Measurements from ENCODE around the gene PLA2R1.

Gene PLA2R1

DNA sequence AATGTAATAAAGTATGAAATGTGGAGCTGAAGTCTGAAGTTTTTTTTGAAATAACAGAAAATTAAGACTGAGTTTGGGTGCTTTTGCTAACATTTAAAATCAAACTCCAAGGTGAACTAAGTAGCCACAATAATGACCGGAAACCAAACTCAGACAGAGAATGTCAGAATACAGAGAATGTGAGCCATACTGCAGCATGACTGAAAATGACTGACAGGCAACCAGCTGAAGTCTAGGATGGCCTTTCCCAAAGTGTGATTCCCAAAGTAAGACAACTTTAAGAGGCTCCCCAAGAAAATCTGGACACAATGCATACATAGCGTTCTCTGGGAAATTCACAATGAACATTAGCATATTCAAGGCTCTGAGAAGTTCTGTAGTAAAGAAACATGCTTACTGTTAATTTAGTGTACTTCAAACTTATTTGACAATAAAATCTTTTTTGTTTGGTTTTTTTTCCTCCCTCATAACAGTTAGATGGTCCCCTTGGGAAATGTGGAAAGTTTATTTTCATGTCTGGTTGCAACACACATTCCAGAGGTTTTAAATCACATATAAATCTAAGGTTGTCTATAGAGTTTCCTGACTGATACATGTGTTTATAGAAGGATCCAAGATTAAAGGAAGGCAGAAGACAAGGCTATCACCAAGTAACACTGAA is 28.6 kb downstream of the PLA2R1 start:
- no peak for DNase-seq (ENCODE audit: low read depth in 2 of 2)

DNA sequence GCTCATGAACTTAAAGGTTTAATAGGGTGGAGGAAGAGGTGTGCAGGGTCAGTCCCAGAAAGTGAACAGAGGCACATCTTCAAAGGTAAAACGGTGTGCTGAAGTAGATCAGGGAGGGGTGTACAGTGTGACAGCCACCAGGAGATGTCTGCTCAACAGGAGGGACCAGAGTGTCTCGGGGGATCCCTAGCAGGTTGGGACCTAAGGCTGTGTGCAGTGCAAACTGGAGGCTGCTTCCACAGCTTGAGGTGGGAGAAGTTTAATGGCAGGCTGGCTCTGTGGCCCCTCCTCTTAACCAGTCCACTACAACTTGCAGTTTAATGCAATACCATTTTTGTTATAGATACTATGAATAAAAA is 33.2 kb downstream of the PLA2R1 start:
- no peak for DNase-seq (ENCODE audit: low read depth in 2 of 2)

DNA sequence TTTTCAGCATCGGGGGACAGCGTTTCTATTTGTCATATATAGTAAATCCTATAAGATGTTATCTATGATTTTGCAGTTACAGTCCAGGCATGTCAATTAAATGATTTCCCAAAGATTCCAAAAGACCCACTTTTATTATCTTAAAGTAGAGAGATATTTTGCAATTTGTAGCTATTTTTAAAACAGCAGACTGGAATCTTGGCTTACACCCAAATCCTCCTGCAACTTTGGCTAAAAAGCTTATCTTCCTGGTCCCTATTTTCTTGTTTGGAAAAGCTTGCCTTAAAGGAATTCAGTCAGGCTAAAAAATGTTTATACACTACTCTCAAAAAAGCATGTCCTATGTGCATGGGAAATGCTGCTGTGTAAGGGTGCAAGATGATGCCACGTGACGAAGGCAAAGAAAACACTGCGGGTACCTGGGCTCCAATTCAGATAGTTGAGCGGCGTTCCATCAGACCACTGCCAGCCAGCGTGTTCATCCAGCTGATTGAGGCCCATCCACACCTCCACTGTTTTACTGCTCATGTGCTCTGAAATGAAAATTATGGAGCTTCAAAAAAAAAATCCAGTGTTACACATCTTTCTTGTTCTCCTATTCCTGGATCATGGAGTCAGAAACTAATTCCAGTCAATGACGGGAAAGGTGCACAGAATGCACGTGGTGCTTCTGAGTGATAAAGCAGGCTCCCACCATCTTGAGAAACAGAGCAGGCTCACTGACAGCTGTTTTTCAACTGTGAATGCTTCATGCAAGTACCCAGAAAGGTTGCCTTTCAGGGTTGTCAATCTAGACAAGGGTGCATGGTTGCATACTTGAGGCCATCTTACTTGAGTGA is 33.8 kb downstream of the PLA2R1 start:
- DNase-seq (ENCODE audit: low read depth in 2 of 2), result no peak

DNA sequence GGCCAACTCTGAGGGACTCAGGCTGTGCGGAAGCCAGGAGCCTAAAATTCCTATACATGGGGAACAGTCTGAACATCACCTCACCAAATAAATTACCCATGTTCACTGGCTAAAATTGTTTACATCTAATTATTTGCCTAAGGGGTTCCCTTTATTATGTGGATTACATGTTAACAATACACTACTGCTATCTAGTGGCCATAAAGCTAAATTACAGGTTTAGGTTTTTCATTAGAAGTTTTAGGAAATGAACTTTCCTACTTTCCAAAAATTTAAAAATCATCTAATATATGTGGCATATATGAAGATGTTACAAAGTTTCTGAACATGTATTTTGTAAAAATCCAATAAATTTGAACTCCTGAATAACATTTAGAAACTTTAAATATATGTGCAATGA is 40.3 kb downstream of the PLA2R1 start:
- DNase-seq (ENCODE audit: low read depth in 2 of 2), result no peak

DNA sequence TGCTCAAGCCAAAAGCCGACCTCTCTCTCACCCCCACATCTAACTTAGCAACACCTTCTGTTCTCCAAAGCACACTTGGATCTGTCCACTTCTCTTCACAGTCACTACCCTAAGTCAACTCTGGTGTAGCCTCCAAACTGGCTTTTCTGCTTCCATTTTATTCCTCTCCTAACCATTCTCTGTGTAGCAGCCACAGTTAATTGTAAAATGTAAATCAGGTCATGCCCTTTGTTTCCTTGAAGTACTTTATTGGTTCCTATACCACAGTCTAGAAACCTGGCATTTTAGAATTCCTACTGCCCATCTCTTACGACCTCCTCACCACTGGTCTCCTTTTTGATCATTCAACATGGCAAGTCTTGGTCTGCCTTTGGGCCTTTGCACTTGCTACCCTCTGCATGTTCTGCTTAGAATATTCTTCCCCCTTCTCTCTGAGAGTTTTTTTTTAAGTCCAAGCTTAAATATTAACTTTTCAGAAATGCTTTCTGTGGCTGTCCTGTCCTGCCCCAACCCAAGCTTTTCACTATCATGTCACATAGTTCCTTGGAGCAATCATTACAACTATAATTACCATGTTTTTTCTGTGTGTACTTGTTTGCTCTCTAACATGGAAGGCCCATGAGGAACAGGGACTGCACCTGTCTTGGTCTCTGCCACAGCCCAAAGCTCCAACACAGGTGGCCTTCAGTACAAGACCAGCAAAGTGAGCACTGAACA is 42.9 kb downstream of the PLA2R1 start:
- no peak for DNase-seq (ENCODE audit: low read depth in 2 of 2)

DNA sequence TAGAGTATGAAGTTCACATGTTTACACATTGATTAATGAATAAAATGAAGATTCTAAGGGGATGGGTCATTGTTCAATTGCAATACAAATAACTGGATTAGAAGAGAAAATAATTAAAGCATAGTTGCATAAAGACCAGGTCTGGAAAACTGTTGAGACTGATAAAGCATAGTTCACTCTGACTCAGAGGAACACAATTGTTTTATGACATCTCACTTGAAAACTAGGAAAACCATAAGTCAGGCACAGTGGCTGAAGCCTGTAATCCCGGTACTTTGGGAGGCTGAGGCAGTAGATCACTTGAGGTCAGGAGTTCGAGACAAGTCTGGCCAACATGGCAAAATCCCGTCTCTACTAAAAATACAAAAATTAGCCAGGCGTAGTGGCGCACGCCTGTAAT is 46.7 kb downstream of the PLA2R1 start:
- DNase-seq (ENCODE audit: low read depth in 2 of 2), result no peak

DNA sequence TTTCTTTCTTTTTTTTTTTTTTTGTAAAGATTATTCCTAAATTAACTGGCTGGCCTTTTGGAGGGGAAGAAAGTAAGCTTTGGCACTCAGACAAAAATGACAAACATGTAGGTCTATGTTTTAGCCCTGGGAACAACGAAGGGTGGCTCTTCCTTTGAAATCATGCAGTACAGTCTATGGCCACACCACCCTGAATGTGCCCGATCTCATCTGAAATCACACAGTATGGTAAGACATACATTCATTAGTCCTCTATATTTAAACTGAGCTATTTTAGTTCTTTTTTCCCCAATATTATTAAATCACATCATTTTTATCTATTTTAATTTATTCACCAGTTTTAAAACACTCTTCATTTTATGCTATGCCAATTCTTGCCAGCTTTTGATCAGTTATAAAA is 48.2 kb downstream of the PLA2R1 start:
- DNase-seq (ENCODE audit: low read depth in 2 of 2), result no peak

DNA sequence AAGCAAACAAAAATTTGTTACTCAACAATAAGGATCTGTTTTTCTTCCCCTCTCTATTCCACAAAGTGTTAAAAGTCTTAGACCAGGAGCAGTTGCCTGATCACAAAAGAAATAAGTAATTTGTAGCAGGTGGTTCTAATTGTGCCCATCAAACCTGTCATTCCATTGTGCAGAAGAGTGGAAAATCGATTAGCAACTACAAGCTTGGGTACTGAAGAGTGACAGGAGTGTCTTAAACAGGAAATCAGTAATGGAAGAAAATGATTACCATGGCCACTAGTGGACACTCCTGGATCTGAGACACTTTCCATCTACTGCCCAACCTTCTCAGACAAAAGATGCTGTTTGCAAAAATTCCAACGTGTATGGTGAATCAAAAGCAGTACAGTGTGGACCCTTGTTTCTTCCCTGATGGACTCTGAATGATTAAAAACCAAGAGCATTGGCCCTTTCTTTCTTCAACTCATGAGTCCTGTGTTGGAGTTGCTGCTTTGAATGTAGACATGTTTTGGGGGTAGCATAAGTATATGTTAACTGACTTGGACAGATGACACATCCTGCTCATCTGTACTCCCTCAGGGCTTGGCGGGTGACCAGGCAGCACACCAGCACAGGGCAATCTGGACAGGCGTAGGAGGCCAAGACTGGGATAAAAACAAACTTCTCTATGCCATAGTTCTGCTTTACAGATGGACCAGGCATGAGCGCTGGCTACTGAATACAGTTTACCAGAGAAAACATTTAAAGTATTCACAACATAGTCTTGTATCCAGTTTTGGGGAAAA is 51.9 kb downstream of the PLA2R1 start:
- no peak for DNase-seq (ENCODE audit: low read depth in 2 of 2)

DNA sequence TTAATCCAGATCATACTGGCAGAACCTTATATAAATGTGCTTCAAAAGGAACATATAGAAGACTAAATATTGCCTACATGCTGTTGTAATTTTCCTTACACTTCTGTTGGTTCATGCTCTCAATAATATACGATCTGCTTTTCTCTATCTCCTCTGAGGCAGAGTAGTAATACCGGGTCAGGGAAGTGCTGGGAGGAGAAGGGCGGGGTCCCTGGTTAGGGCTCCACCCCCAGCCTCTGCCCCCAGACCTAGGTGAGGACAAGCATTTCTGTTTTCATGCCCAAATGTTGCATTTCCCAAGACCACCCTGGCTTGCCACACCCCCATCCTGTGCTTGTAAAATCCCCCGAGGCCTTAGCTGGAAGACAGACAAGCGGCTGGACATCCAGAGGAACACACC is 55.3 kb downstream of the PLA2R1 start:
- DNase-seq (ENCODE audit: low read depth in 2 of 2), result no peak

DNA sequence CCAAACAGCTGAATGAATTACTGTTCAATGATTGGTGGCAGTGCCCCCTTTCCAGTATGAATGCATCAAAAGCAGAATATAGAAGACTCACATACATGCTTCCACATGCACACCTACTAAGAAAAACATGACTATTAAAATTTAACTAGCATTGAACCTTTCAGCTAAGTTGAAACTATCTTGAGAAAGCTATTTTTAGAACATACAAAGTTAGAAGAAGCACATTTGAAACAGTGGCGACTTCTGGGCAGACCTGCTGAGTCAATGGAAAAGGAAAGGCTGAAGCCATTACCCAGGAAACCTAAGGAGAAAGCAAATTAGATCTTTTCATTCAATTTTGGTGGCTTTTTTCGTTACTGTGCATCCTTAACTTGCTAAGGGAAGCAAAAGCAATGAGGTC is 55.9 kb downstream of the PLA2R1 start:
- no peak for DNase-seq (ENCODE audit: low read depth in 2 of 2)

DNA sequence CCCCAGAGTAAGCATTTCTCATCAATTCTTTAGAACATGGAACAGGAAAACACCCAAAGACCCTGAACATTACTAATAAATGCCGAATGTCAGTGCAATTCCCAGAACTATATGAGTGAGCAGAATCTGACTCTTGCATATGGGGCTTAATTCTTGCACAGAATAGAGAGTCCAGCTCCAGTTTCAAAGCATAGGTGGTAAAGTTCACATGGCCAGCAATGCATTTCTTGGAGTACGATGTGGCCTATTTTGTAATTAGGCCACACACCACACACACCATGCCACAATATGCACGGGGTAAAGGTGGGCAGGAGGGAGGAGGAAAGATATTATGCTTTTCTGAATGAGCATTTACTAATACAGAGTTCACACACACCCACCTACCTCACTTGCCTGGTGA is 56.5 kb downstream of the PLA2R1 start:
- no peak for DNase-seq (ENCODE audit: low read depth in 2 of 2)

DNA sequence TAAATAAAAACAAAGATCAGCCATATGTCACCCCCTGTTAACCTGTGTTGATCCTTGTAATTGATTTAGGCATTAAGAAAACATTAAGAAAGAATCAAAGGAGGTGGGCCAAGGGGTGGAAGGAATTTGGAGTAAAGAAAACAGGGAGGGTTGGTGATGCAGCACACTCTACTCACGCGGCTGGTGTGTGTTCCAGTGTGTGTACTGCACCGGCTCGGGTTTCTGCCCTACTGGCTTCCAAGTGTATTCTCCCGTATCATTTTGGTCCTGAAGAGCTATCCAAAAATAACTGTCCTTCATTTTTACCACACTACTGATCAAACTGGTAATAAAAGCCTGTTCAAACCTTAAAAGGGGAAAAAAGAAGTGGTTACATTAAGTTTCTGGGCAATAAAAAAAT is 56.9 kb downstream of the PLA2R1 start:
- DNase-seq (ENCODE audit: low read depth in 2 of 2), result no peak

DNA sequence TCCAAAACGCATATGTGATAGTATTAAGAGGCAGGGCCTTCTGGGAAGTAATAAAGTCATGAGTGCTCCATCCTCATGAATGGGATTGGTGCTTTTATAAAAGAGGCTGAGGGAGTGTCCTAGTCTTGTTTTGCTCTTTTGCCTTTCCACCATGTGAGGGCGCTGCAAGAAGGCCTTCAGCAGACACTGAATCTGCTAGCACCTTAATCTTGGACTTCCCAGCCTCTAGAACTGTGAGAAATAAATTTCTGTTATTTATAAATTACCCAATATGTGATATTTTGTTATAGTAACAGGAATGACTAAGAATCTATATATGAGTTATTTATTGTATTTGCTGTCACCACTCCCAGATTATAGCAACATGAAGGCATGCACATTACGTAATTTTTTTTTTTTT is 63.5 kb downstream of the PLA2R1 start:
- DNase-seq (ENCODE audit: low read depth in 2 of 2), result no peak

DNA sequence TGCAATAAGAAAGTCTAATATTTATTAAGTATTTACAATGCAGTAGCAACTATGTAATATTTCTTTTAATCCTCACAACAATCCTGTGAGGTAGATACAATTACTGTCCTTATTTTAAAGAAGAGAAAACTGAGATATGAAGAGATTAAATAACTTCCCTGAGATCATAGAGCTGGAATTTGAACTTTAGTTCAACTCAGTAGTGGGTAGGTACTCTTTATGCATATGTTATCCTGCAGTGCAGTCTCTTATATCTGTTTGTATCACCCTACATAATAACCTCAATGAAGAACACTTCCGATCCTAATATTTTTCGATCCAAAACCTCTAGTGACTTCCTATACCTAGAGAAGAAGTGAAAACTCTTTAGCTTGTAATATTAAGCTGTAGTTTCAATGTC is 64.2 kb downstream of the PLA2R1 start:
- no peak for DNase-seq (ENCODE audit: low read depth in 2 of 2)

DNA sequence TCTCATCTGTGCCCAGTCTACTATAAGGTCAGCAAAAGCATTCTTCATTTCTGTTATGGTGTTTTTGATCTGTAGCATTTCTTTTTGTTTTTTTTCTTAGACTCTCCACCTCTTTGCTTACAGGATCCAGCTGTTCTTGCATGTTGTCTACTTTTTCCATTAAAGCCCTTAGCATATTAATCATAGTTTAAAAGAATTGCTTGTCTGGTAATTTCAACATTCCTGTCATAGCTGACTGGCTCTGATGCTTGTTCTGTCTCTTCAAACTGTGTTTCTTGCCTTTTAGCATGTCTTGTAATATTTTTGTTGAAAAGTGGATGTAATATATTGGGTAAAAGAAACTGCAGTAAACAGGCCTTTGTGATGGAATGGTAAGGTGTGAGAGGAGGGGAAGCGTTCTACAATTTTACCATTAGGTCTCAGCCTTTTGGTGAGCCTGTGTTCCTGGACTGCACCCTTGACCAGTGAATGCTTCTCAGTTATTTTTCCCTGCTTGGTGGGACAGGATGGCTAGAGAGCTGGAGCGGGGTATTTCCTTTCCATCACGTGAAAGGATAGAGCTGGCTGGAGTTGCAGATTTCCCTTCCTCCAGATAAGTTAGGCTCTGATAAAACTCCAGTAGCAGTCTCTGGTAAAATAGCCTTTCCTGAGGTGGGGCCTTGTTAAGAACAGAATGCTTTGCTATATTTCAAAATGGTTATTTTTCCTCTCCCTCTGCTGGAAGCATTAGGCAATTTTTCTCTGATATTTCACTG is 65.4 kb downstream of the PLA2R1 start:
- no peak for DNase-seq (ENCODE audit: low read depth in 2 of 2)

DNA sequence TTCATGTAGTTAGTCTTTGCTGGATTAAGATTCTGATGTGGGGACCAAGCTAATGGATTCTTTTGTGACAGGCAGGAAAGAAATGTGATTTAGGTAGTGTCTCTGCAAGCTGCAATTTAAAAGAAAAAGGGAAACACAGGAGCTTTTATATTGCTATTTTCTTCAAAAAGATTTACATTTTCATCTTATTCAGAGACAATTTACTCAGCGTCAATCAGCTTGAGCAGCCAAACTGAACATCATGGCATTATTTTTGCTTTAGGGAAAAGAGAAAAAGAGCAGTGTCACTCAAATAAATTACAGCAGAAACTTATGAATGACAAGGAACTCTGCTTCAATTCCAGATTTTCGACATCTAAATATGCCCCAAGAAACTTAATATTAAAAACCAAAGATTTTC is 67.4 kb downstream of the PLA2R1 start:
- DNase-seq (ENCODE audit: low read depth in 2 of 2), result no peak

DNA sequence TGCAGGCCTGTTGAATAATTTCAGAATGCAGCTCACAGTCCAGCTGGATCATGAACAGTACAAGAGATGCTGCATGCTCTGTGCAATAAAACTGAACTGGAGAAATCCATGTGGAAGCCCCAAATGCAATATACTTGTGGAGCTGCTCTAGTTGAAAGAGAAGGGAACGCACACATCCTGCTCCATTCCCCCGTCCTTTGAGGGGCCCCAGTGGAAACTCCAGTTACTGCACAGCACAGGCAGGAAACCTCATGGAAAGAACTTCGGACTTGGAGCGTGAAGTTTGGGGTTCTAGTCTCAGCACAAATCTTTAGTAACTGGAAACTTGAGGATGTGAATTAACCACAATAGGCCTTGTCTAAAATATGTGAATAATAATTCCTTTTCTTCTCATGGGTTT is 73.2 kb downstream of the PLA2R1 start:
- DNase-seq (ENCODE audit: low read depth in 2 of 2), result no peak

DNA sequence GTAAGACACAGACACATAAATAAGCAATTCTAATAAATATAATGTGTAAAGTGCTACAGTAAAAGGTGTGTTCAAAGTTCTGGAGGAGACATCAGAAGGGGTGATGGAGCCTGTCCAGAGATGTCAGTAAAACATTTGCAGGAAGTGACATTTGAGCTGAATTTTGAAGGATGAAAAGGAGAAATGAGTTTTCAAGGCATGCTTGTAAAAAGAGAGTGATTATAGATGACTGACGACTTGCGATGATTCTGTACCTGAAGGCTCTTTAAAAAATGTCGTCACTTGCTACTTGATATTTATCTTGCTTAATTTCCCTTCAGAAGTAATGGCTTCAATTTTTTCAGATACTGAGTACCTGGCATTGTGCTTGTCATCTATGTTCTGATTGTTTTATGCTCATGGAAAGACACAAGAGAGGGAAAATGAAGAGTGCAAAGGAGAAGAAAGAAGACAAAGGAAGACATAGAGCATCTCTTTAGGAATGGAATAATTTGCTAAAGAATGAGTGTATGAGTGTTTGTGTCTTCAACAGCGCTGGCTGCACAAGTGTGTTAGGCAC is 73.9 kb downstream of the PLA2R1 start:
- DNase-seq (ENCODE audit: low read depth in 2 of 2), result no peak

DNA sequence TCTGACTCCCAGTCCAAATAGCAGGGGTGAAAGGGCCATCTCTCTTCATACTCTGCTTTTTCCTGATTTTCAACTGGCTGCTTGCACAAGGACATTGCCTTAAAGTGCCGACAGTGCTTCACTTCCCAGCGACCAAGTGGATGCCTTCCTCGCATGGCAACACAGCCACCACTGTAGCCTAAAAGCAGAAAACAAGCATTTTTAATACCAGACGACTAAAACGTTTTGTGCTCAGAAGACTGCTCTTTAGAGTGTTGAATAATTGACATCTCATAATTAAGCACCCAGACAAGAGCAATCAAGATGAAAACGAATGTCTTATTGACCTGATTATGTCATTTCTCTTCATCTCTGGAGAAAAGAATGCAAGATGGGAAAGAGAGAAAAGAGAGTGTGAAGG is 75.2 kb downstream of the PLA2R1 start:
- DNase-seq (ENCODE audit: low read depth in 2 of 2), result no peak

DNA sequence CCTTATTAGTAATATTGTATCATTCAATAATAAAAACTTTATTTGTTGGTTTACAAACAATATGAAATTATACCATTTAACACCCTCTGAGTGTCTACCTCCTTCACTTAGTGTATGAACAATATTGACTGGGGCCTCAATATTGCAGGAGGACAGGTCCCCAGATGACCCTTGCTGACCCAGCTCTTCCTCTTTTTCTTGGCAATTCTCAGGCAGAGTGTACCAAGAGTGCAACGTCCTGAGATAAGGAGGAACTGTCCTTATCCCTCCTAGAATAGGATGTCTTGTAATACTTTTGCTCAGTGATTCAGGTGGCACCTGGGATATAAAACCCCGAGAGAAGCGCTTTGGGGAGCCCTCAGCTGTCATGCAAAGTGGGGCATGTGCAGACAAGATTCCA is 76.8 kb downstream of the PLA2R1 start:
- DNase-seq (ENCODE audit: low read depth in 2 of 2), result no peak

DNA sequence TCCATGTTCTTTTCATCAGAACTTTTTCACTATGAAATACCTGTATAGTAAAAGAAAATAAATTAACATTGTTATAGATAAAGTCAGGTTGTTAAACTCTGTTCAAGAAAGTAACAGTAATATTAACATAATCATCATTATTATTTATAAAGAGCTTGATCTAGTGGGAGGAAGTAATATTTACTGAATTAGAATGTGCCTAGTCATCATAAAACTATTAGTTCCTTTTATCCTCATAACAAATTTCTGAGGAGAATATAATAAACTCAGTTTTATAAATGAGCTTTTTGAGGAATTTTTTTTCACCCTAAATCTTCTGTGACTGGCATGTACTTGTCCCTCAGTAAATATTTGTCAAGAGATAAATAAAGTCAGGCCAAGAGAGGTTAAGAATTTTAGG is 78.4 kb downstream of the PLA2R1 start:
- no peak for DNase-seq (ENCODE audit: low read depth in 2 of 2)

Data from stimulated activated CD8-positive, alpha-beta memory T cell treated with anti-CD3 and anti-CD28 coated beads, Interleukin-2, amount 100 ng/mL, for 1 hour (primary cell).